NCI-H2196 treated with DMSO at 0.1 percent for 48 hours (cell line): Measurements from ENCODE around the gene TLX2.

ENCODE experiments used
- DNase-seq: peaks from one replicate; lab custom pipeline; 2025; ENCODE audit not compliant: unreplicated experiment; lab: John Stamatoyannopoulos, UW

TLX2 gene

GRCh38 chr2:74496997-74497776 lies 17.1 kb upstream of the TLX2 start:
- no peak for DNase-seq

- DNase-seq, result no peak
Measured at GRCh38 chr2:74497777-74498499, 16.3 kb upstream of the TLX2 start.

GRCh38 chr2:74498500-74499266 lies 15.6 kb upstream of the TLX2 start:
- no peak for DNase-seq

- DNase-seq, result no peak
Measured at GRCh38 chr2:74499267-74499939, 14.8 kb upstream of the TLX2 start, which contains the start of gene LBX2. LBX2 (minus strand) TSS chr2:74499603; CDS start chr2:74499537, 66 bp downstream.

- no peak for DNase-seq
Measured at GRCh38 chr2:74499940-74500577, 14.2 kb upstream of the TLX2 start.

GRCh38 chr2:74500578-74500946 lies 13.7 kb upstream of the TLX2 start:
- no peak for DNase-seq

- DNase-seq, result no peak
Measured at GRCh38 chr2:74501335-74502071, 12.7 kb upstream of the TLX2 start.

GRCh38 chr2:74502147-74502719 lies 12.0 kb upstream of the TLX2 start:
- no peak for DNase-seq

GRCh38 chr2:74502720-74503505 lies 11.3 kb upstream of the TLX2 start:
- no peak for DNase-seq

- DNase-seq, result no peak
Measured at GRCh38 chr2:74503506-74504475, 10.5 kb upstream of the TLX2 start.

GRCh38 chr2:74504591-74504990 lies 9.7 kb upstream of the TLX2 start:
- no peak for DNase-seq

- DNase-seq, result no peak
Measured at GRCh38 chr2:74505448-74506246, 8.6 kb upstream of the TLX2 start.

- peak; percentile 81 for DNase-seq
Measured at GRCh38 chr2:74507145-74507925, 6.9 kb upstream of the TLX2 start, which contains the start of gene PCGF1. PCGF1 (minus strand) TSS chr2:74507695; CDS start chr2:74507668, 27 bp downstream.

- no peak for DNase-seq
Measured at GRCh38 chr2:74507926-74508520, 6.2 kb upstream of the TLX2 start.

- no peak for DNase-seq
Measured at GRCh38 chr2:74510272-74510671, 4.0 kb upstream of the TLX2 start.
